GM18858 (cell line): ENCODE data around the gene CLCA4.

ENCODE experiments used
- ATAC-seq: cut with Tn5 transposase; IDR thresholded peaks from one replicate; pipeline ENCODE4 v1.9.1; 2021; ENCODE audit not compliant: unreplicated experiment

The CLCA4 gene, protein sequence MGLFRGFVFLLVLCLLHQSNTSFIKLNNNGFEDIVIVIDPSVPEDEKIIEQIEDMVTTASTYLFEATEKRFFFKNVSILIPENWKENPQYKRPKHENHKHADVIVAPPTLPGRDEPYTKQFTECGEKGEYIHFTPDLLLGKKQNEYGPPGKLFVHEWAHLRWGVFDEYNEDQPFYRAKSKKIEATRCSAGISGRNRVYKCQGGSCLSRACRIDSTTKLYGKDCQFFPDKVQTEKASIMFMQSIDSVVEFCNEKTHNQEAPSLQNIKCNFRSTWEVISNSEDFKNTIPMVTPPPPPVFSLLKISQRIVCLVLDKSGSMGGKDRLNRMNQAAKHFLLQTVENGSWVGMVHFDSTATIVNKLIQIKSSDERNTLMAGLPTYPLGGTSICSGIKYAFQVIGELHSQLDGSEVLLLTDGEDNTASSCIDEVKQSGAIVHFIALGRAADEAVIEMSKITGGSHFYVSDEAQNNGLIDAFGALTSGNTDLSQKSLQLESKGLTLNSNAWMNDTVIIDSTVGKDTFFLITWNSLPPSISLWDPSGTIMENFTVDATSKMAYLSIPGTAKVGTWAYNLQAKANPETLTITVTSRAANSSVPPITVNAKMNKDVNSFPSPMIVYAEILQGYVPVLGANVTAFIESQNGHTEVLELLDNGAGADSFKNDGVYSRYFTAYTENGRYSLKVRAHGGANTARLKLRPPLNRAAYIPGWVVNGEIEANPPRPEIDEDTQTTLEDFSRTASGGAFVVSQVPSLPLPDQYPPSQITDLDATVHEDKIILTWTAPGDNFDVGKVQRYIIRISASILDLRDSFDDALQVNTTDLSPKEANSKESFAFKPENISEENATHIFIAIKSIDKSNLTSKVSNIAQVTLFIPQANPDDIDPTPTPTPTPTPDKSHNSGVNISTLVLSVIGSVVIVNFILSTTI

DNA sequence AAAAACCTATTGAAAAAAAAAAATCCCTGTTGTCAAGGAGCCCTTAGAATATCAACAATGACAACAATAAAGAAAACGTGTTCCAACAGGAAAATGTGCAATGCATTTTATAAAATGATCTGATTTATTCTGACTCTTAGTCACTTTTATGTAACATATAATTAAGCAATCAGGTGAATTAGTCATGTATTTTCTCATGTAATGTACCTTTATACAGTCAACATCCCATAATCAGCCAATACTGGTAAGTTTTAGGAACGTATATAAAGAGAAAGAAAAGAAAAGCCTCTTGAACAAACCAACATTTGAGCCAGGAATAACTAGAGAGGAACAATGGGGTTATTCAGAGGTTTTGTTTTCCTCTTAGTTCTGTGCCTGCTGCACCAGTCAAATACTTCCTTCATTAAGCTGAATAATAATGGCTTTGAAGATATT is at the start of gene CLCA4:
Gene CLCA4, plus strand, starts transcription at position 292 of the 435 bp plus-strand sequence. Its CDS starts 42 bp downstream, at position 334.
- no peak for ATAC-seq

DNA sequence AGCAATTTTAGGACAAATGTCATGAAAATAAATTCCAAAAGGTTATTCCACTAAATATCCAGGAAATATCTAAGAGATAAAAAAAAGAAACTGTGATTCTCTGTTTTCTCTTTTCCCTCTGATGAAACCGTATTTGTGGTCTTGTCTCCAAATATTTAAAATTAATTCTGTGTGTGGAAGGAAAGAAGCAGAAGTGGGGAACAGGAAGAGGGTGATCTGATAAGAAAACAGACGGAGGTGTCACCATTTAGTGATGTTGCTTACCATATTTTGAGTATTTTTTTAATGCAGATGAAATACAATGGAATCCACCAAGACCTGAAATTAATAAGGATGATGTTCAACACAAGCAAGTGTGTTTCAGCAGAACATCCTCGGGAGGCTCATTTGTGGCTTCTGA is 48.6 kb upstream of the CLCA4 start:
- ATAC-seq, result no peak

DNA sequence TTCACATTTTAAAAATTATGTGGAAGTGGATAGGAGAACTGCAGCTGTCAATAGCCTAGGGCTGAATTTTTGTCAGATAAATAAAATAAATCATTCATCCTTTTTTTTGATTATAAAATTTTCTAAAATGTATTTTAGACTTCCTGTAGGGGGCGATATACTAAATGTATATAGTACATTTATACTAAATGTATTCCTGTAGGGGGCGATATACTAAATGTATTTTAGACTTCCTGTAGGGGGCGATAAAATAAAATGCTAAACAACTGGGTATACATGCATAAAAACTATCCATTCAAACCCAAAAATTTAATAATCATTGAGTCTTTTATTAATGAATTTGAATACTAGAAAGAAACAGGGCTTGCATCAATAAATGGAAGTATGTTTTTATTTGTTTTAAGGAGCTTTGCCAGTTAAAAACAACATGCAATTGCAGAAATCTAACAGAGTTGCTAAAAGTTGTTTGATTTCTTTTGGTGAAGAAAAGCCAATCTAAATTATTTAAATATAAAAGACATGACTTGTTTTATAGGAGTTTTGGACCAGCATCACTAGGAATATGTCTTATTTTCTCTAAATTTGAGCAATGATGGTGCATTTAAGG is 46.8 kb upstream of the CLCA4 start:
- ATAC-seq, result no peak

DNA sequence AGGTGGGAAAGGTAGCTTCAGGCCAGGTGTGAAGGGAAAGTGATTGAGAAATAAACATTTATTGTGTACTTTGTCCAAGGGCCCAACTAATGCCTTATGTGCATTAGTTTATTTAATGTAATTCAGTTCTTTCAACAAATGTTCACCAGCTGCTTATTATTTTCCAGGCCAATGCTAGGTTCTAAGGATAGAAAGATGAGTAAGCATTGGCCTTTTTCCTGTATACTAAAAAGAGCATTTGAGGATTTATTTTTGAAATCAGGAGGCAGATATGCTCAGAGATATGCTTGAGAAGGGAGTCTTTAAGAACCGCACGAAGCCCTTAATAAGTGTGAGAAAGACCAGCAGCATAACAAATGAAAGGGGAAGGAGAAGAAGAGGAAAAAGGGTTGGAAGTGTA is 46.2 kb upstream of the CLCA4 start:
- ATAC-seq, result no peak

DNA sequence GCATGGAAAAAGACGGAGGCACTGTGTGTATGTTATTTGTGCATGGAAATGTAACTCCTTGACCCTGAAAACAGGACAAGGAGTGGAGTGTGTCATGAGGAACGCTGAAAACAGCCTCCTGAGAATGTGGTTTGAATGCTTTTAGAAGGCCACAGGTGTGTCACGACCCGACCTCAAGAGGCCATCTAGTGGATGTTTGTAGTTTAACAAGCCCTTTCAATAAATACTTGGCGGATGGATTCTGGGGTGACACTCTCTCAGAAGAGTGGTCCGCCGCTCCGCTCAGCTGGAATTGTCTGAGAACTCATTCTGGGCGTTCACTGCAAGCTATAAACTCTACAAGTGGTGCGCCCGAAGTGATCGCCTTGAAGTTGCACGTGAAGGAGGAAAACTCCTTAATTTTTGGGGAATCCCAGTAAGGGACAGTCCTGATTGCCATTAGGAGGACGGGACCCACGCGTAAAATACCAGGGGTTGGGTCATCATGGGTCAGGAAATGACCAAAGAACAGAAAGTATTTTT is 44.7 kb upstream of the CLCA4 start:
- peak; percentile 55 for ATAC-seq

DNA sequence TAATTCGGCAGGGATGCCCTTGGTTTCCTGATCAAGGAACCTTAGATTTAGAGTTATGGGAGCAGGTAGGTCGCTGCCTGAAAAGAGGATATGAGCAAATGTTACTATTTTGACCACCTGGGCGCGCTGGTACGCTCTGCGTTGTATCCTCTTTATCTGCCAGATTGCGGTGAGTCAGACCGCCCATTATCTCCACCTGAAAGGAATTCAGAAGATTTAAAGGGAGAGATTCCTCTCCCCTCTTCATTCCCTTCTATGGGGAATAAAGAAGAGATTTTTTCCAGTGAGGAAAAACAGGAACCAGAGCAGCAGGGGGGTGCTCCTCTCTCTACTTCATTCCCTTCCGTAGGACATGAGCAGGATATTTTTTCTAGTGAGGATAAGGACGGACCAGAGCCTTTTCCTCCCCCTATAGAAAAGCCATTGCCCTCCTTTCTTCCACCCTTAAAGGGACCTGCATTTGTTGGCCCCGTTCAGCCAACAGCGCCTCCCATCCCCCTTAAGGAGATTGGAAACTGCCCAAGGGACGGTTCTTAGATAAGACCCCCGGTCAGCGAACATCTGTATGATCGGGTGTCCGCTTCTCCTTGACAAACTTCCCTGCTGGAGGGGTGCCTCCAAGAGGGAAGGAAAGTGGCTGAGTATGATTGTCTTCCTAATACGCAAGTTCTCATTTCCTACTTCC is 44.0 kb upstream of the CLCA4 start:
- no peak for ATAC-seq

DNA sequence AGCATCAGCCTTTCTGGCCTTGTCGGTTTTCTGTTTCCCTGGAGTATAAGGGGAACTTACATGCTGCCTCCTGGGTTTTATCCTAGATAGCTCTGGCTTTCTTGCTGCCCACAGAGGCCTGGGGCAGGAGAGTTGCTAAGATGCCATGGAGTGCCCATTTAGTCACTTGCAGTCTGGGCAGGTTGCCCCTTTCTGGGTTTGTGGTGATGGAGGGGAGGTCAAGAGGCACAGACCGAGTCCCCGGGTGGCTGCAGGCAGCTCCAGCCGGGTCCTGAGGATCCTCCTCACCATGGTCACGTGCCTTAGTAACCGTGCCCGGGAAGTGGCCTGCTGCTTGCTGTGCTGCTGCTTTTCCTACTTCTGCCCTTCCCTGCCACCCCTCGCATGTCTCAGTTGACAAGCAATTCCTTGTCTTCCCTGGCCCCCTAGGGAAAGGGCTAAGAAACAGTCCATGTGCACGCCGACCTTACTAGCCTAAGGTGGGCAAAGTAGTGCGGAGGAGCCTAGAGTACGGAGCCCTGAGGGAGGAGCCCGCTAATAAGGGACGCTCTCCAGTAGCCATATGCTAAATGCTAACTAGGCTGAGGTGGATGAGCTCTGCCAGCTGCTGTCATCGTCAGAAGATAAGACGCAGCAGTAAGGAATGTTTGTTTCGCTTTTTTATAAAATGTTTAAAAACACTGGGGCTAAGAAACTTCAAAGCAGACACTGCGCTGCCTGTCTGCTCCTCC is 43.3 kb upstream of the CLCA4 start:
- ATAC-seq, result no peak

DNA sequence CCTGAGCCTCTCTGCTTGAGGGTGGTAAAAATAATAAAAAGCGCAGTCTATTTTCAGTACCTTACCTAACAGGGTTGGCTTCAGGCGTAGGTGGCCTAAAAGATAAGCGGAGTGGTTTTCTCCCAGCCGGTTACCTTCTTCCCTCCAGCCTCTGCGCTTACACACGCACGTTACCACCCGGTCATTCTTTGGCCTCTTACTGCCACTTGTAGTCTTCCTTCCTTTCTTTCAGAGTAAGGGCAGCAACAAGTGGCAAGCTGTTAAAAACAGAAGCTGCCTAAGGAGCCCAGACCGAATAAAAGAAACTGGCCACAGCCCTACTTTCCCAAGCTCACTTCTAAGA is 42.8 kb upstream of the CLCA4 start:
- ATAC-seq, result no peak

DNA sequence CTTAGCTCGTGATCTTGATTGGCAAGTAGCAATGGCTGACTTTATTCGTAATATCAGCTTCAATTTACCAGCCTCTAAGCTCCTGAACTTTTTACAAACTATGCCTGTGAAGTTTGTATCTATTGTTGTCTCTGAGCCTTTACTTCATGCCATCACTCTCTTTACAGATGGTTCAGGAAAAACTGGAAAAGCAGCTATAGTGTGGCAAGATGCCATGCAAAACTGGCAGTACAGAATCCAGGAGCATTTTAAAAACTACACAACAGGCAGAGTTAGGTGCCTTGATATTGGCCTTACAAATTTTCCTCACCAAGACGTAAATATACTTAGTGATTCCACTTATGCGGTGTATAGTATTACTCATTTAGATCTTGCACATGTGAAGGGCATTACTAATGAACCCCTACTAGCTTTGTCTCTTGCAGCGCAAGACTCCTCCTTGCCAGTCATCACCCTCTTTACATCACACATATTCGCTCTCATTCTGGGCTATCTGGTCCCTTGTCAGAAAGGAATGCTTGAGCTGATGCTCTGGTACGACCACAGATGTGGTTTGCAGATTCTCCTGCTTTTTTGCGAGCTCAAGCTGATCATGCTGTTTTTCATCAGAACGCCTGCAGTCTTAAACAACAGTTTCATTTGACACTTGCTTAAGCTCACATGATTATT is 41.8 kb upstream of the CLCA4 start:
- no peak for ATAC-seq

DNA sequence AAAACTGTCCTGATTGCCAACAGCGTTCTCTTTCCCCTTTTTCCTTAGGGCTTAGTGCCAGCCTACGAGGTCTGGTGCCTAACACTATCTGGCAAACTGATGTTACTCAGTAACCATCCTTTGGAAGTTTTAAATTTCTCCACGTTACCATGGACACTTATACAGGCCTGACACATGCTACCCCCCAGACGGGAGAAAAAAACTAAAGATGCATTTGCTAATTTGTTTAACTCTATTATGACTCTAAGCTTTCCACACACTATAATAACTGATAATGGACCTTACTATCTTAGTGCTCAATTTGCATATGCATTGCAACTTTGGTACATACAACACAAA is 41.3 kb upstream of the CLCA4 start:
- no peak for ATAC-seq

DNA sequence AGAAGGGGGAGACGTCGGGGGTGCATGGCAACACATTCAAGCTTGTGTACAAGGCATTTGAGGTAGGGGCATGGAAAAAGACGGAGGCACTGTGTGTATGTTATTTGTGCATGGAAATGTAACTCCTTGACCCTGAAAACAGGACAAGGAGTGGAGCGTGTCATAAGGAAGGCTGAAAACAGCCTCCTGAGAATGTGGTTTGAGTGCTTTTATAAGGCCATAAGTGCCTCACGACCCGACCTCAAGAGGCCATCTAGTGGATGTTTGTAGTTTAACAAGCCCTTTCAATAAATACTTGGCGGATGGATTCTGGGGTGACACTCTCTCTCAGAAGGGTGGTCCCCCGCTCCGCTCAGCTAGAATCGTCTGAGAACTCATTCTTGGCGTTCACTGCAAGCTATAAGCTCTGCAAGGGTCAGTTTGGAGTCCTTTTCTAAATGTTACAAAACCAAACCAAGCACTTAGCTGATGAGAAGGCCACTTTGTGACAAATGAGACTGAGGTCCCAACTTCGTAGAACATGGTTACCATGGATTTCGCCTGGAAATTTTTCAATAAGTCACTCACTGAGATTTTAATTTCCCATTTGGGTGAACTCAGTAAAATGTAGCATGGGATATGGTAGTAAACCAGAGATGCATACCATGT is 38.8 kb upstream of the CLCA4 start:
- no peak for ATAC-seq

DNA sequence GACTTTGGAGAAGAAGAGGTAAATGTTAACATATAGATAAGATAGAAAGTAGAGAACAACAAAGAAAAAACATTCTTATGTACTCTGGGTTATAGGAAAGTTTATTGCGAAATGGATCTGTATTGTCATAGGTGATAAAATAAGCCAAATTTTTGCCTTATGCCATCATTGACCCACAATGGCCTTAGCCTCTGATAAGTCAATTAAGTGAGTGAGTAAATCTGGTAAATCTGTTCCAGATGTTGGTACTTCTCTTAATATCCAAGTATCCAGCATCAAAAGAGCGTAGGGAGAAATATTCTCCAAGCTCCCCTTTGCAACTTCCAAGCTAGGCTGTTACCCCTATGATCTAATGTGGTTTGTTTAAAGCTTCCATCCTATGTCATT is 38.3 kb upstream of the CLCA4 start:
- no peak for ATAC-seq

DNA sequence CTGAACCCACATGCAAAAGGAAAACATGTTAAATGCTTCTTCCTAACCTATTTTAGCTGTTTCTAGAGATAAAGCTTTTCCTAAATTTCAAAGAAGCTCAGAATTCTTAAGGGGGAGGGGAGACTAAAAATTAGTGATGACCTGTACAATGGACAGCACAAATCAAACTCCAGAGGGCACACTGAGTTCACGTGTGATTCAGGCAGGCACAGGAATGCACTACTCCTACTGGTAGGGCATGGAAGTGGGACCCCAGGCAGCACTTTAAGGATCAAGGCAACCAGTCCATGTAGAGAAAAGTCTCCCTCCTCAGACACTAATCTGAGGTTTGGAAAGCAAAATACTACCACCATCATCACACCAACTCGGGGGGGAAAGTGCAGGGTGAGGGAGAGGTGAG is 31.3 kb upstream of the CLCA4 start:
- no peak for ATAC-seq

DNA sequence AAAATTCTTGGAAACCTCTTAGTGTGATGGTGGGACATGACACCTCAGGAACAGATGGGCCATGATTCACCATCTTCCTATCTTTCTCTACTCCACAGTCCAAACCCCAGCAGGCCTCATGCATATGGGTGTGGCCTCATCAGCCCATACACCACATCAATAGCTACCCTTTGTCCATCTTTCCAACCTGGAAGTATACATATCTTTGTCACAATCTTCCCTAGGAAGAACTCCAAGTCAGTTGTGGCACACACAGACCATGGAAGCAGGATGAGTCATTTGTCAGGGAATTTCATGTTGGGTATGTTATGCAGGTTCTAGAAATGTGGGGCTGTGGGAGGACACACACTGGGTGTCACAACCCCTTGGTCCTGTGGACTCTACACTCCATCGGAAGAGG is 30.5 kb upstream of the CLCA4 start:
- no peak for ATAC-seq

DNA sequence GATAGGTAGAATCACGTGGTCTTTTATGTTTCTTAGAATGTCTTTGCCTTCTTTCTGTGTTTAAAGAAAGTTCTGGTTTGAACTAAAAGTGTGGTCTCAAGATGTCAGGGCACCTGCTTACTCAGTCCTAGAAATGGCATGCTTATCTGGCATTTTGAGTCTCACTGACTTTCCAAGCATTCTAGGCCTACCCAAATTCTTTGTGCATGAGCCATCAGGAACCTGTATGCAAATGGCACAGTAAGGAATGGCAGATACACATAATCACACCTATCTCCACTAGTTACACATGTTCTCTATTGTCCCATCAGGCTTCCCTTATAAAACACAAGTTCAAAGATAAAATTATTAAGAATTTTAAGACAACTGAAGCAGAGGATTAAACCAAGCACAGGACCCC is 29.5 kb upstream of the CLCA4 start:
- no peak for ATAC-seq

DNA sequence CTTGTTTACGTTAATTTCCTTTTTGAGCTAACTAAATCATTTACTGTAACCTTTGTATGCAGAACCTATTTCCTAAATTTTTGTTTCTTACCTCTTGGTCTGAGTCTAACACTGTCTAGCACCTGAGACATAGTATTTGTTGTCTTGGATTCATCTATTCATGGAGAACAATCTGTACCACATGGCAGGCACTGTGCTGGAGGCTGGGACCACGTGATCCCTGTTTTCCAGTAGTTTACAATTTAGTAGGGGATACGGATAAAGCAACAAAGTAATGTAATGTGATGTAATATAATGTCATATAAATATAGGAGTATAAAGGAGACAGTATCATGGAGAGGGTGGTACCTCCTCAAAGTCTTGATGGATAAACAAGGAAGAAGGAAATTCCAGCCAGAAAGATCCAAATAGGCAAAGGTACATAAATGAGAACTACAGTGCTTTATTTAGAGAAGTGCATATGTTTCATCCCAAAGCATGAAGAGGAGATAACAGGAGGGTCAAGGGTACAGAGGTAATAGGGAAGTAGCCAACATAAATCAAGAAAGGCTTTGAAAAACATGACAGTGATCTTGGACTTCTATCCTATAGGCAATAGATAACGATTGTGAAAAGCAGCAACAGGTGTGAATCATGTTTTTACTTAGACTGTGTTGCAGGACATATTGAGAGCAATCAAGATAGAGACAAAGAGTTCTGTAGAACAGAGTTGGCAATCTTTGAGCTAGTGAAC is 25.9 kb upstream of the CLCA4 start:
- ATAC-seq, result no peak

DNA sequence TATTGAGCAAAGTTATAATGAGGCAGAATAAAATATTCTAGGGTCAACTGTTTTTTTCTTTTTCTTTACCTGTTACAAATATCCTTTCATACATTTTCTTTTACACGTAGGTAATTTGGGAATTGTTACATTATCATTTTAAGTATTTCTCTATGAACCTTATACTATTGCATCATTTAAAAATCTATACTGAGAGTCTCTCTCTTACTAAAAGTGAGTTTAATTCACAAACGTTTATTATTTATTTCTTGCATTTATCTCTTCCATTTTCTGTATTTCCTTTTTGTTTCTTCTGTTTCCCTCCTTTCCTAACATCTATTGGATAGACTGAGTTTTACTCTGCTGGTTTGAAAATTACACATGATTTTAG is 25.4 kb upstream of the CLCA4 start:
- no peak for ATAC-seq

DNA sequence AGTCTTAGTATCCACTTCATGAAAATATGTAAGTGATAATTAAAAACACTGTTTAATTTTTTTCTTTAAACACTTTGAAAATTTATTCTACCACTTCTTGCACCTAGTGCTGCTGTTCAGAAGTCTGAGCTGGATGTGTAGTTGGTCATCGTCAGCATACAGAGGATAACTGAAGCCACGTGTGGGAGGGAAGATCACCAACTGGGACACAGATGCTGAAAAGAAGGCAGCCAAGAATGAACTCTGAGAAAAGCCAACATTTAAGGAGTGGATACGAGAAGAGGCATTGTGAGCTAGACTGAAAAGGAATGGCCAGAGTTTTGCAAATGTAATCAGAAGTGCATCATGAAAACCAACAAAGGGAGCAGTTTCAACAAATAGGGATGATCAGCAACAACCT is 24.6 kb upstream of the CLCA4 start:
- no peak for ATAC-seq
